IMR-90 (cell line): Measurements from ENCODE around the gene DPRX. TPM values are rescaled to one million over a fixed set of nuclear protein-coding genes. Genes with fewer than 3 reads are reported as not detected.
"Not testable (repeated sequence)": the region's sequence is repeated elsewhere in the genome, so short reads cannot be mapped to it uniquely, and the experiment has no call there.

Experiments
- ATAC-seq: fragments of 200-7000 bp; cut with Tn5 transposase; 2 replicates; pipeline ENCODE4 v1.9.1; 2020; ENCODE audit warnings: low read depth, mild to moderate bottlenecking, moderate library complexity
- BruUV-seq: library from RNA; stranded (reverse); fragments of 400-500 nt; replicated peaks from 2 replicates; lab custom pipeline; 2021; lab: Mats Ljungman, UMichigan
- CTCF ChIA-PET: fragments of 300-600 bp; formaldehyde crosslinking; extraction: SDS; loops from one replicate; lab custom pipeline; 2021; ENCODE audit warnings: antibody characterized with exemption; lab: Yijun Ruan, JAX
- POLR2A ChIA-PET: fragments of 300-600 bp; sonication (Branson Sonifier 250); formaldehyde crosslinking; loops from one replicate; lab custom pipeline; 2022; ENCODE audit warnings: antibody characterized with exemption; ENCODE audit not compliant: unreplicated experiment; lab: Charles Lee
- DNase-seq: peaks from one replicate; pipeline ENCODE4 v3.0.0; 2013
- H2AFZ ChIP-seq: replicated peaks from 2 replicates; pipeline ENCODE3; 2013; ENCODE audit warnings: low read length, mild to moderate bottlenecking; ENCODE audit not compliant: poor library complexity
- H2AK5ac ChIP-seq: 2 replicates; pipeline ENCODE4 v1.6.1; 2013; ENCODE audit warnings: low read depth, low read length, inconsistent platforms
- H2AK9ac ChIP-seq: replicated peaks from 2 replicates; pipeline ENCODE3; 2013; ENCODE audit warnings: mild to moderate bottlenecking, low read depth, low read length, moderate library complexity; ENCODE audit not compliant: poor library complexity
- H2BK120ac ChIP-seq: 2 replicates; pipeline ENCODE4 v1.6.1; 2013; ENCODE audit warnings: low read depth, low read length, inconsistent platforms
- H2BK15ac ChIP-seq: 3 replicates; pipeline ENCODE4 v1.6.1; 2013; ENCODE audit warnings: low read depth, low read length, inconsistent platforms
- H2BK20ac ChIP-seq: 2 replicates; pipeline ENCODE4 v1.6.1; 2013; ENCODE audit warnings: low read depth, mild to moderate bottlenecking, inconsistent platforms, low read length, moderate library complexity
- H2BK5ac ChIP-seq: 2 replicates; pipeline ENCODE4 v1.6.1; 2013; ENCODE audit warnings: mild to moderate bottlenecking, low read depth, low read length, inconsistent platforms; ENCODE audit not compliant: poor library complexity, severe bottlenecking
- H3K14ac ChIP-seq: replicated peaks from 2 replicates; pipeline ENCODE4 v1.6.1; 2013; ENCODE audit warnings: low read depth, low read length, inconsistent platforms
- H3K18ac ChIP-seq: 2 replicates; pipeline ENCODE4 v1.6.1; 2013; ENCODE audit warnings: low read depth, low read length, control low read depth
- H3K23ac ChIP-seq: 2 replicates; pipeline ENCODE4 v1.6.1; 2013; ENCODE audit warnings: low read depth, low read length, inconsistent platforms
- H3K27ac ChIP-seq: 2 replicates; pipeline ENCODE4 v1.5.1; 2013; ENCODE audit warnings: mild to moderate bottlenecking, control low read depth, low read length; ENCODE audit not compliant: insufficient read depth
- H3K27me3 ChIP-seq: 2 replicates; pipeline ENCODE4 v1.6.1; 2013; ENCODE audit warnings: low read length; ENCODE audit not compliant: control insufficient read depth, insufficient read depth
- H3K36me3 ChIP-seq: 2 replicates; pipeline ENCODE4 v1.6.1; 2013; ENCODE audit warnings: low read length, mixed read lengths; ENCODE audit not compliant: control insufficient read depth, insufficient read depth
- H3K4ac ChIP-seq: 2 replicates; pipeline ENCODE4 v1.6.1; 2013; ENCODE audit warnings: low read depth, low read length, inconsistent platforms
- H3K4me1 ChIP-seq: 2 replicates; pipeline ENCODE4 v1.6.1; 2013; ENCODE audit warnings: low read length, mixed read lengths; ENCODE audit not compliant: control insufficient read depth, insufficient read depth
- H3K4me2 ChIP-seq: 2 replicates; pipeline ENCODE4 v1.6.1; 2013; ENCODE audit warnings: low read depth, mild to moderate bottlenecking, control low read depth, low read length, moderate library complexity
- H3K4me3 ChIP-seq: 2 replicates; pipeline ENCODE4 v1.5.1; 2013; ENCODE audit warnings: low read depth, mild to moderate bottlenecking, control low read depth, low read length, moderate library complexity; ENCODE audit not compliant: insufficient read depth
- H3K56ac ChIP-seq: 2 replicates; pipeline ENCODE4 v1.6.1; 2013; ENCODE audit warnings: low read length, inconsistent platforms; ENCODE audit not compliant: insufficient read depth; ENCODE audit errors: extremely low read depth
- H3K79me1 ChIP-seq, 2 experiments: 2 replicates each; pipeline ENCODE4 v1.6.1; 2013; ENCODE audit warnings: low read length in 2 of 2, inconsistent platforms in 1 of 2, low read depth in 1 of 2
- H3K9ac ChIP-seq: 2 replicates; pipeline ENCODE4 v1.6.1; 2013; ENCODE audit warnings: low read depth, low read length, control low read depth
- H3K9me1 ChIP-seq: 2 replicates; pipeline ENCODE4 v1.6.1; 2013; ENCODE audit warnings: low read length, inconsistent platforms; ENCODE audit not compliant: insufficient read depth
- H3K9me3 ChIP-seq: 2 replicates; pipeline ENCODE4 v1.6.1; 2013; ENCODE audit warnings: low read length; ENCODE audit not compliant: control insufficient read depth, insufficient read depth
- H4K20me1 ChIP-seq: 2 replicates; pipeline ENCODE4 v1.6.1; 2013; ENCODE audit warnings: low read length, inconsistent platforms; ENCODE audit not compliant: insufficient read depth
- H4K5ac ChIP-seq: 2 replicates; pipeline ENCODE4 v1.6.1; 2013; ENCODE audit warnings: mild to moderate bottlenecking, low read depth, low read length, control low read depth
- H4K8ac ChIP-seq, 2 experiments: 2 replicates each; pipeline ENCODE4 v1.6.1; 2013; ENCODE audit warnings: low read depth in 2 of 2, low read length in 2 of 2, control low read depth in 1 of 2, inconsistent platforms in 1 of 2
- H4K91ac ChIP-seq: 2 replicates; pipeline ENCODE4 v1.6.1; 2013; ENCODE audit warnings: low read depth, low read length, inconsistent platforms; ENCODE audit not compliant: insufficient read depth
- WGBS, 2 experiments: methylation state at CpG; one replicate each; pipeline versions ENCODE4 v1.1.5 to v1.1.7; 2013; ENCODE audit warnings: missing lambda C conversion rate in 2 of 2; ENCODE audit not compliant: insufficient read length in 1 of 2; ENCODE audit errors: extremely low coverage in 2 of 2; 5-methylcytosine and 5-hydroxymethylcytosine counted together
- dilution Hi-C: fragments of 300-500 bp; cut with HindIII; formaldehyde crosslinking; loops from one replicate; pipeline ENCODE4 v1.14.3; 2018; ENCODE audit warnings: low sequenced_read_pairs; ENCODE audit not compliant: unreplicated experiment
- in situ Hi-C: fragments of 300-500 bp; cut with MboI; formaldehyde crosslinking; loops from 3 replicates; pipeline ENCODE4 v1.14.3; 2019; ENCODE audit warnings: low sequenced_read_pairs, inconsistent platforms, mixed read lengths
- intact Hi-C: fragments of 100-400 bp; cut with micrococcal nuclease; formaldehyde crosslinking; loops from 2 replicates; pipeline ENCODE4 v1.10.0; 2022
- polyA plus RNA-seq, 3 experiments: library from polyadenylated mRNA; depleted of rRNA; stranded (reverse); fragments of >200 nt; gene quantifications; 2 replicates each; pipeline ENCODE4 v1.2.3, GENCODE V29; 2012; ENCODE audit warnings: low replicate concordance in 1 of 3
- total RNA-seq: library from RNA; depleted of rRNA; stranded (reverse); fragments of >200 nt; gene quantifications from 2 replicates; pipeline ENCODE4 v1.2.3, GENCODE V29; 2012

The DPRX gene
- total and polyA plus RNA-seq, 2 of the 4 experiments (the other 2 are of a cell fraction) = not detected

DNA sequence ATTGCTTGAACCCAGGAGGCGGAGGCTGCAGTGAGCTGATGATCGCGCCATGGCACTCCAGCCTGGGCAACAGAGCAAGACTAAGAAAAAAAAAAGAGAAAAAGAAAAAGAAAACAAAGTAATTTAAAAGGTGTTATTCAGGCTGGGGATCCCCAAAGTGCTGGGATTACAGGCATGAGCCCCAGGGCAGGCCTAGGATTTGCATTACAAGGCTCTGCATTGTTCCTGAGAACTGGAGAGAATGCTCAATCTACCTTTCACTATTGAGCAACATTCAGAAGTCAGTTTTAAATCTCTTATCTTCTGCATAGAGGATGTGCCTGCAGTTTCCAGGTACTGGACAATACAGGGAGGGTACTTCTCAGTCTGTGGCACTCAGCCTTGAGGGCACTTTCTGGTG is 37.0 kb downstream of the DPRX start:
- H3K23ac ChIP-seq, H2BK20ac ChIP-seq, H4K20me1 ChIP-seq, H3K9me1 ChIP-seq, H3K56ac ChIP-seq, H2BK120ac ChIP-seq, H2AK5ac ChIP-seq, CTCF ChIA-PET, in situ Hi-C loops, H3K36me3 ChIP-seq, H4K91ac ChIP-seq, H2AK9ac ChIP-seq, H2BK15ac ChIP-seq, dilution Hi-C loops, H3K79me1 ChIP-seq, H3K4me3 ChIP-seq, BruUV-seq, H3K4me1 ChIP-seq, H4K5ac ChIP-seq, ATAC-seq, H3K9ac ChIP-seq, H2AFZ ChIP-seq, H3K18ac ChIP-seq, H3K4ac ChIP-seq, H3K27me3 ChIP-seq, DNase-seq, H2BK5ac ChIP-seq, intact Hi-C loops, H3K27ac ChIP-seq, POLR2A ChIA-PET, H3K14ac ChIP-seq, H3K4me2 ChIP-seq, H4K8ac ChIP-seq: not testable (repeated sequence)
- peaks cover 22% of the 10 kb centered on the region for H3K9me3 ChIP-seq
- WGBS, 2 experiments = no CpG with 5 or more reads among the region's 3 CpGs
